Kidney epithelial cell (primary cell): ENCODE results near the gene TMEM171. TPM values are rescaled to one million over a fixed set of nuclear protein-coding genes. Genes with fewer than 3 reads are reported as not detected.

ENCODE experiments used
- DNase-seq: peaks from one replicate; pipeline ENCODE4 v3.0.0-alpha.2; 2010; ENCODE audit warnings: low read depth
- H3K27me3 ChIP-seq: 2 replicates; pipeline ENCODE4 v1.6.0; 2011; ENCODE audit warnings: low read length; ENCODE audit not compliant: control insufficient read depth, insufficient read depth
- H3K36me3 ChIP-seq: 2 replicates; pipeline ENCODE4 v1.5.1; 2011; ENCODE audit warnings: low read length; ENCODE audit not compliant: control insufficient read depth, insufficient read depth
- H3K4me3 ChIP-seq: 2 replicates; pipeline ENCODE4 v1.5.1; 2011; ENCODE audit warnings: low read depth, mild to moderate bottlenecking, control low read depth, low read length
- CTCF ChIP-seq: IDR thresholded peaks from 2 replicates; pipeline ENCODE4 v1.5.1; 2011; ENCODE audit warnings: mild to moderate bottlenecking, moderate library complexity, low read length, control low read depth, inconsistent platforms; ENCODE audit not compliant: insufficient read depth, poor library complexity, severe bottlenecking
- total RNA-seq: library from RNA; depleted of rRNA; stranded (reverse); fragments of >200 nt; gene quantifications from 2 replicates; pipeline ENCODE4 v1.2.3, GENCODE V29; 2015

TMEM171 gene
- total RNA-seq, 1 donor from 2014 or later = 3.0 TPM

GRCh38 chr5:73178265-73178664, 57.9 kb downstream of the TMEM171 start:
- no peaks in the 10 kb centered on the region for H3K36me3 ChIP-seq
- no peak for TF ChIP-seq CTCF
- no peaks in the 10 kb centered on the region for H3K27me3 ChIP-seq
- no peak for DNase-seq
- no peak overlapping the region for H3K4me3 ChIP-seq

GRCh38 chr5:73179730-73180129, 59.4 kb downstream of the TMEM171 start:
- no peak for TF ChIP-seq CTCF
- peaks cover 2% of the 10 kb centered on the region for H3K27me3 ChIP-seq
- no peak for DNase-seq
- no peaks in the 10 kb centered on the region for H3K36me3 ChIP-seq
- no peak overlapping the region for H3K4me3 ChIP-seq

DNA sequence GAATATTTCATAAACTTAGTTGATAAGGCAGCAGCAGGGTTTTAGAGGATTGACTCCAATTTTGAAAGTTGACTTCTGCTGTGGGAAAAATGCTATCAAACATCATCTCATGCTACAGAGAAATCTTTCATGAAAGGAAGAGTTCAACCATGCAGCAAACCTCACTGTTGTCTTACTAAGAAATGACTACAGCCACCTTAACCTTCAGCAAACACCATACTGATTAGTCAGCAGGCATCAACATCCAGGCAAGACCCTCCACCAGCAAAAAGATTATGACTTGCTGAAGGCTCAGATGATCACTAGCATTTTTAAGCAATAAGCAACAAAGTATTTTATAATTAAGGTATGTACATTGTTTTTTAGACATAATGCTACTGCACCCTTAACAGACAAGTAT, 60.2 kb downstream of the TMEM171 start:
- DNase-seq = peak; percentile 89
- H3K4me3 ChIP-seq = no peak overlapping the region
- no peaks in the 10 kb centered on the region for H3K36me3 ChIP-seq
- no peak for TF ChIP-seq CTCF
- peaks cover 2% of the 10 kb centered on the region for H3K27me3 ChIP-seq

Other genes with a start within 250 kb of the TMEM171 start
- 11.1 and 11.2 TPM in 2 replicates for gene FCHO2, start 164.5 kb upstream of the TMEM171 start, total RNA-seq
- not detected in 2 replicates for gene TMEM174, start 52.6 kb downstream of the TMEM171 start, total RNA-seq